ENCODE results near the gene GUF1. TPM values are rescaled to one million over a fixed set of nuclear protein-coding genes. Genes with fewer than 3 reads are reported as not detected.

GUF1 gene
- total RNA-seq, 1 donor from 2014 or later, result 26.5 TPM

- TF ChIP-seq CTCF (IDR thresholded peaks at IDR 0.05; ENCODE audit: unreplicated experiment), result no peak
- no peaks in the 10 kb centered on the region for H3K36me3 Mint-ChIP-seq
- H3K4me1 Mint-ChIP-seq, result no peaks in the 10 kb centered on the region
- H3K27ac Mint-ChIP-seq, result no peak overlapping the region
- no peak overlapping the region for H3K4me3 Mint-ChIP-seq
- peaks cover 27% of the 10 kb centered on the region for H3K27me3 Mint-ChIP-seq (ENCODE audit: low read depth)
- DNase-seq (ENCODE audit: low spot score in 2 of 2, unreplicated experiment in 2 of 2), result no peak
- H3K9me3 Mint-ChIP-seq, result no peaks in the 10 kb centered on the region
Measured at GRCh38 chr4:44740201-44740600, 62.0 kb downstream of the GUF1 start.

Other genes with a start within 250 kb of the GUF1 start
- gene KCTD8, start 229.6 kb upstream of the GUF1 start, total RNA-seq, result 5.6 to 7.1 TPM (median 6.6 TPM) in 3 replicates
- not detected in 3 replicates for gene YIPF7, start 26.8 kb upstream of the GUF1 start, total RNA-seq
- 10.8 to 12.3 TPM (median 11.4 TPM) in 3 replicates for gene GNPDA2, start 48.1 kb downstream of the GUF1 start, total RNA-seq